WERI-Rb-1 (cell line): ENCODE results near the gene RSPH3.

ENCODE experiments used
- DNase-seq: peaks from one replicate; pipeline ENCODE4 v3.0.0-alpha.2; 2020
- H3K27ac ChIP-seq: fragments of 250-450 bp; sonication (Bioruptor Pico); 2 replicates; pipeline ENCODE4 v1.5.1; 2020; ENCODE audit warnings: mild to moderate bottlenecking, moderate library complexity
- H3K27me3 ChIP-seq: fragments of 250-450 bp; sonication (Bioruptor Pico); 2 replicates; pipeline ENCODE4 v1.5.1; 2021; ENCODE audit warnings: mild to moderate bottlenecking, low read depth, moderate library complexity; ENCODE audit not compliant: insufficient read depth, severe bottlenecking
- H3K36me3 ChIP-seq: fragments of 250-450 bp; sonication (Bioruptor Pico); 2 replicates; pipeline ENCODE4 v1.5.1; 2020; ENCODE audit warnings: mild to moderate bottlenecking, moderate library complexity
- H3K4me3 ChIP-seq: 2 replicates; pipeline ENCODE4 v1.5.1; 2011; ENCODE audit warnings: low read depth, mild to moderate bottlenecking, control low read depth, low read length
- H3K9me3 ChIP-seq: fragments of 250-450 bp; sonication (Bioruptor Pico); 2 replicates; pipeline ENCODE4 v1.5.1; 2021; ENCODE audit warnings: mild to moderate bottlenecking, moderate library complexity; ENCODE audit not compliant: severe bottlenecking
- CTCF ChIP-seq: IDR thresholded peaks from 2 replicates; pipeline ENCODE4 v1.5.1; 2011; ENCODE audit warnings: low read depth, mild to moderate bottlenecking, control low read depth, inconsistent platforms, low read length

The RSPH3 gene

GRCh38 chr6:158977382-158977781, 22.6 kb downstream of the RSPH3 start:
- no peak for TF ChIP-seq CTCF

GRCh38 chr6:158972241-158973233, 27.5 kb downstream of the RSPH3 start:
- no peak overlapping the region for H3K27ac ChIP-seq
- no peak for DNase-seq
- no peaks in the 10 kb centered on the region for H3K27me3 ChIP-seq
- no peaks in the 10 kb centered on the region for H3K36me3 ChIP-seq
- H3K4me3 ChIP-seq: no peak overlapping the region
- TF ChIP-seq CTCF: no peak
- peaks cover 6% of the 10 kb centered on the region for H3K9me3 ChIP-seq

More at GRCh38 chr6:158977382-158977781, 22.6 kb downstream of the RSPH3 start:
- H3K36me3 ChIP-seq: no peaks in the 10 kb centered on the region
- no peaks in the 10 kb centered on the region for H3K27me3 ChIP-seq
- H3K27ac ChIP-seq: no peak overlapping the region
- no peaks in the 10 kb centered on the region for H3K9me3 ChIP-seq
- H3K4me3 ChIP-seq: no peak overlapping the region
- no peak for DNase-seq

- no peak for DNase-seq
- H3K9me3 ChIP-seq: peaks cover 6% of the 10 kb centered on the region
- H3K4me3 ChIP-seq: no peak overlapping the region
- no peak for TF ChIP-seq CTCF
- H3K27ac ChIP-seq: no peak overlapping the region
- H3K27me3 ChIP-seq: no peaks in the 10 kb centered on the region
- H3K36me3 ChIP-seq: no peaks in the 10 kb centered on the region
These were observed 29.2 kb downstream of the RSPH3 start for GRCh38 chr6:158970640-158971275.

- no peak for DNase-seq
- no peak overlapping the region for H3K4me3 ChIP-seq
- no peak overlapping the region for H3K27ac ChIP-seq
- H3K9me3 ChIP-seq: peaks cover 6% of the 10 kb centered on the region
- no peaks in the 10 kb centered on the region for H3K27me3 ChIP-seq
- H3K36me3 ChIP-seq: no peaks in the 10 kb centered on the region
- no peak for TF ChIP-seq CTCF
These were observed 30.9 kb downstream of the RSPH3 start for GRCh38 chr6:158969148-158969547.

- Histone ChIP-seq H3K4me3 (no peak overlapping the region), H3K36me3 (no peaks in the 10 kb centered on the region), H3K27ac (no peak overlapping the region), H3K9me3 (no peaks in the 10 kb centered on the region), H3K27me3 (no peaks in the 10 kb centered on the region)
- no peak for DNase-seq
- TF ChIP-seq CTCF: no peak
These were observed 36.8 kb downstream of the RSPH3 start for GRCh38 chr6:158963020-158963808.
